ENCODE results near the gene PRAMEF12.

- TF ChIP-seq CTCF (IDR thresholded peaks at IDR 0.05), result no peak
- TF ChIP-seq POLR2A (IDR thresholded peaks at IDR 0.05), result no peak
Observed at GRCh38 chr1:12741946-12742345, 31.6 kb upstream of the PRAMEF12 start.
